Measurements from ENCODE around the gene NME7. TPM values are rescaled to one million over a fixed set of nuclear protein-coding genes. Genes with fewer than 3 reads are reported as not detected.

The NME7 gene
- total RNA-seq, 1 experiment from 2014 or later = 34.2 TPM

GRCh38 chr1:169305356-169305755 lies 62.2 kb downstream of the NME7 start:
- no TSS peak for BruUV-seq (replicated peaks)
- TF ChIP-seq CTCF (conservative IDR thresholded peaks at IDR 0.05; ENCODE audit: low read depth, low read length) (no peak), EZH2 (IDR thresholded peaks at IDR 0.05; ENCODE audit: borderline replicate concordance, low read depth, low read length, poor library complexity, severe bottlenecking) (no peak)
- H3K27ac ChIP-seq (ENCODE audit: low read depth, low read length, poor library complexity, severe bottlenecking) = no peak overlapping the region
- intact Hi-C loops (cut with micrococcal nuclease; ENCODE audit: unreplicated experiment) = no loop called here
- H3K36me3 ChIP-seq (ENCODE audit: insufficient read depth, low read length, poor library complexity, severe bottlenecking) = no peaks in the 10 kb centered on the region
- H3K9me3 ChIP-seq (ENCODE audit: low read depth, low read length, poor library complexity, severe bottlenecking) = no peaks in the 10 kb centered on the region
- no peak overlapping the region for H3K4me3 ChIP-seq (ENCODE audit: low read depth, low read length, poor library complexity, severe bottlenecking)
- DNase-seq (ENCODE audit: low spot score) = no peak
- H3K4me1 ChIP-seq (ENCODE audit: insufficient read depth, low read length, poor library complexity, severe bottlenecking) = peaks cover 4% of the 10 kb centered on the region
- H3K27me3 ChIP-seq (replicated peaks; ENCODE audit: insufficient read depth, low read depth, low read length, poor library complexity) = no peaks in the 10 kb centered on the region
- CTCF ChIA-PET = no interaction called here
- POLR2A ChIA-PET (ENCODE audit: low non-redundant PET) = no interaction called here

GRCh38 chr1:169300854-169301253 lies 66.7 kb downstream of the NME7 start:
- Histone ChIP-seq H3K27ac (ENCODE audit: low read depth, low read length, poor library complexity, severe bottlenecking) (no peak overlapping the region), H3K4me3 (ENCODE audit: low read depth, low read length, poor library complexity, severe bottlenecking) (no peak overlapping the region), H3K27me3 (replicated peaks; ENCODE audit: insufficient read depth, low read depth, low read length, poor library complexity) (no peaks in the 10 kb centered on the region), H3K36me3 (ENCODE audit: insufficient read depth, low read length, poor library complexity, severe bottlenecking) (no peaks in the 10 kb centered on the region), H3K9me3 (ENCODE audit: low read depth, low read length, poor library complexity, severe bottlenecking) (no peaks in the 10 kb centered on the region), H3K4me1 (ENCODE audit: insufficient read depth, low read length, poor library complexity, severe bottlenecking) (peaks cover 6% of the 10 kb centered on the region)
- no TSS peak for BruUV-seq (replicated peaks)
- no peak for DNase-seq (ENCODE audit: low spot score)
- TF ChIP-seq CTCF (conservative IDR thresholded peaks at IDR 0.05; ENCODE audit: low read depth, low read length) (no peak), EZH2 (IDR thresholded peaks at IDR 0.05; ENCODE audit: borderline replicate concordance, low read depth, low read length, poor library complexity, severe bottlenecking) (no peak)
- ChIA-PET CTCF (no interaction called here), POLR2A (ENCODE audit: low non-redundant PET) (no interaction called here)
- intact Hi-C loops (cut with micrococcal nuclease; ENCODE audit: unreplicated experiment) = no loop called here

- ChIA-PET CTCF (no interaction called here), POLR2A (ENCODE audit: low non-redundant PET) (no interaction called here)
These were observed 69.2 kb downstream of the NME7 start for GRCh38 chr1:169298441-169298840.

More at GRCh38 chr1:169298441-169298840, 69.2 kb downstream of the NME7 start:
- Histone ChIP-seq H3K4me3 (ENCODE audit: low read depth, low read length, poor library complexity, severe bottlenecking) (no peak overlapping the region), H3K36me3 (ENCODE audit: insufficient read depth, low read length, poor library complexity, severe bottlenecking) (no peaks in the 10 kb centered on the region), H3K9me3 (ENCODE audit: low read depth, low read length, poor library complexity, severe bottlenecking) (no peaks in the 10 kb centered on the region), H3K27ac (ENCODE audit: low read depth, low read length, poor library complexity, severe bottlenecking) (no peak overlapping the region), H3K27me3 (replicated peaks; ENCODE audit: insufficient read depth, low read depth, low read length, poor library complexity) (no peaks in the 10 kb centered on the region), H3K4me1 (ENCODE audit: insufficient read depth, low read length, poor library complexity, severe bottlenecking) (peaks cover 6% of the 10 kb centered on the region)
- no peak for TF ChIP-seq CTCF (conservative IDR thresholded peaks at IDR 0.05; ENCODE audit: low read depth, low read length)
- no peak for TF ChIP-seq EZH2 (IDR thresholded peaks at IDR 0.05; ENCODE audit: borderline replicate concordance, low read depth, low read length, poor library complexity, severe bottlenecking)
- intact Hi-C loops (cut with micrococcal nuclease; ENCODE audit: unreplicated experiment) = no loop called here
- DNase-seq (ENCODE audit: low spot score) = no peak
- no TSS peak for BruUV-seq (replicated peaks)

Data from A673 (cell line).